GM12864 (cell line): ENCODE measurements around the gene HMGN3.

Source experiments
- DNase-seq: peaks from one replicate; pipeline ENCODE4 v3.0.0-alpha.2; 2011; ENCODE audit warnings: low read depth
- H3K4me3 ChIP-seq: 2 replicates; pipeline ENCODE4 v1.5.1; 2011; ENCODE audit warnings: mild to moderate bottlenecking, low read depth, low read length, control low read depth
- CTCF ChIP-seq: IDR thresholded peaks from 2 replicates; pipeline ENCODE4 v1.5.1; 2011; ENCODE audit warnings: low read depth, mild to moderate bottlenecking, moderate library complexity, low read length, control low read depth, inconsistent platforms; ENCODE audit errors: missing control alignments

The HMGN3 gene

GRCh38 chr6:79232696-79233462 lies 1.6 kb downstream of the HMGN3 start:
- no peak for DNase-seq
- peak overlapping the region; percentile 97 for H3K4me3 ChIP-seq
- TF ChIP-seq CTCF: no peak

- H3K4me3 ChIP-seq: no peak overlapping the region
- no peak for DNase-seq
- no peak for TF ChIP-seq CTCF
These were observed 2.8 kb downstream of the HMGN3 start for GRCh38 chr6:79231666-79232065.

GRCh38 chr6:79231101-79231500 lies 3.4 kb downstream of the HMGN3 start:
- no peak overlapping the region for H3K4me3 ChIP-seq
- no peak for DNase-seq
- no peak for TF ChIP-seq CTCF

GRCh38 chr6:79230149-79230548 lies 4.3 kb downstream of the HMGN3 start:
- H3K4me3 ChIP-seq: no peak overlapping the region
- no peak for TF ChIP-seq CTCF
- no peak for DNase-seq

GRCh38 chr6:79227445-79227844 lies 7.0 kb downstream of the HMGN3 start:
- DNase-seq: no peak
- no peak overlapping the region for H3K4me3 ChIP-seq
- no peak for TF ChIP-seq CTCF

- H3K4me3 ChIP-seq: no peak overlapping the region
- no peak for DNase-seq
- no peak for TF ChIP-seq CTCF
These were observed 7.8 kb downstream of the HMGN3 start for GRCh38 chr6:79226660-79227059.
